HT1080 (cell line): ENCODE data around the gene STN1. TPM values are rescaled to one million over a fixed set of nuclear protein-coding genes. Genes with fewer than 3 reads are reported as not detected.
"Not testable (repeated sequence)": the region's sequence is repeated elsewhere in the genome, so short reads cannot be mapped to it uniquely, and the experiment has no call there.

Source experiments
- DNase-seq: peaks from one replicate; pipeline ENCODE4 v3.0.0-alpha.2; 2015; ENCODE audit warnings: low read depth
- total RNA-seq: library from RNA; depleted of rRNA; stranded (reverse); fragments of >200 nt; shearing (Covaris generic); gene quantifications from 2 replicates; pipeline ENCODE4 v1.2.3, GENCODE V29; 2014

The STN1 gene
- total RNA-seq, 1 experiment from 2014 or later = 35.9 TPM

- DNase-seq = no peak
These were observed 72.0 kb downstream of the STN1 start for GRCh38 chr10:103845972-103846371.

- DNase-seq = not testable (repeated sequence)
These were observed 72.6 kb downstream of the STN1 start for GRCh38 chr10:103845346-103845745.

GRCh38 chr10:103843854-103844570, 74.0 kb downstream of the STN1 start:
- DNase-seq = no peak

- DNase-seq = no peak
These were observed 74.9 kb downstream of the STN1 start for GRCh38 chr10:103843045-103843444.

GRCh38 chr10:103842605-103843004, 75.4 kb downstream of the STN1 start:
- DNase-seq = no peak

GRCh38 chr10:103841519-103841918, 76.5 kb downstream of the STN1 start:
- DNase-seq = no peak

GRCh38 chr10:103840740-103841070, 77.3 kb downstream of the STN1 start:
- no peak for DNase-seq

GRCh38 chr10:103839872-103840739, 77.9 kb downstream of the STN1 start:
- DNase-seq = no peak

- no peak for DNase-seq
These were observed 78.5 kb downstream of the STN1 start for GRCh38 chr10:103839519-103839871.

- DNase-seq = no peak
These were observed 79.0 kb downstream of the STN1 start for GRCh38 chr10:103838862-103839518.

GRCh38 chr10:103838070-103838395, 80.0 kb downstream of the STN1 start:
- DNase-seq = no peak

GRCh38 chr10:103837370-103838069, 80.5 kb downstream of the STN1 start:
- DNase-seq = no peak

GRCh38 chr10:103836861-103837260, 81.1 kb downstream of the STN1 start:
- DNase-seq = no peak

- DNase-seq = no peak
These were observed 81.7 kb downstream of the STN1 start for GRCh38 chr10:103836273-103836672.

GRCh38 chr10:103835096-103836050, 82.6 kb downstream of the STN1 start:
- DNase-seq = no peak

- DNase-seq = no peak
These were observed 83.4 kb downstream of the STN1 start for GRCh38 chr10:103834436-103835095.

GRCh38 chr10:103833731-103834365, 84.1 kb downstream of the STN1 start:
- no peak for DNase-seq

- no peak for DNase-seq
These were observed 85.2 kb downstream of the STN1 start for GRCh38 chr10:103832806-103833205.
